GM18517 (cell line): Measurements from ENCODE around the gene KIF18B.
A peak's percentile ranks its signal among the peaks of the same experiment; 100 is the strongest.

Experiments used
- ATAC-seq: cut with Tn5 transposase; IDR thresholded peaks from one replicate; pipeline ENCODE4 v1.9.1; 2021; ENCODE audit warnings: mild to moderate bottlenecking, moderate library complexity; ENCODE audit not compliant: unreplicated experiment

The KIF18B gene

DNA sequence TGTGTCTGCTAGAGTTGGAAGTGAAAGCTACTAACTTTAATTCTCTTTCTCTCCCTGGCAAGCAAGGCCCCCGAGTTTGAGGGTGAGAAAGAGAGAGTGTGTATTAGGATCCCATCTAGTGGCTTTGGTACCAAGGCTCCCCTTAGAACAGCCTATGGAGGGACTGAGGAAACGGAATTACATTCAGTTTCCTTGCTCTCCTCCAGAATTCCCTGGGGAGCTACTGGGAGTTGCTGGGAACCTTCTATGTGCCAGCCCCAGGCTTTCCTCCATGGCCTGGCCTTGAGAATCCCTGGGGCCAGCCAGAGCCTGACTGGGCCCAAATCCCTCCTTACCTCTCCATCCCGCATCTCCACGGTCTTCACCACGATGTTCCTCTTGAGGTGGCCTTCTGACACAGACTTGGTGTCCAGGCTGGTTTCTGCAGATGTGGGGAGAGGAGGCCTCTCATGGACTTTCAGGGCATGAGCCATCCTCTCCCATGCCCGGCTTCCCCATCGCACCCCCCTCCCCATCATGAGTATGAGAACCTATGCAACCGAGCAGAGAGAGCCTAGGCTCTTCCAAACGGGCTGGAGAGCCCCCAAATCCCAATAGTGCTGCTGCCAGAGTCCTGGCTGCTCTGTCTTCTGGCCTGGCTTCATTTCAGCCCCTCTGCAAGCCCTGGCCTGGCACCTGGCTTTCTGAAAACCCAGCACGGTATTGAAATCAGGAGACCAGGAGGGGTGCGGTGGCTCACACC, 39.7 kb downstream of the KIF18B start:
- ATAC-seq = no peak

DNA sequence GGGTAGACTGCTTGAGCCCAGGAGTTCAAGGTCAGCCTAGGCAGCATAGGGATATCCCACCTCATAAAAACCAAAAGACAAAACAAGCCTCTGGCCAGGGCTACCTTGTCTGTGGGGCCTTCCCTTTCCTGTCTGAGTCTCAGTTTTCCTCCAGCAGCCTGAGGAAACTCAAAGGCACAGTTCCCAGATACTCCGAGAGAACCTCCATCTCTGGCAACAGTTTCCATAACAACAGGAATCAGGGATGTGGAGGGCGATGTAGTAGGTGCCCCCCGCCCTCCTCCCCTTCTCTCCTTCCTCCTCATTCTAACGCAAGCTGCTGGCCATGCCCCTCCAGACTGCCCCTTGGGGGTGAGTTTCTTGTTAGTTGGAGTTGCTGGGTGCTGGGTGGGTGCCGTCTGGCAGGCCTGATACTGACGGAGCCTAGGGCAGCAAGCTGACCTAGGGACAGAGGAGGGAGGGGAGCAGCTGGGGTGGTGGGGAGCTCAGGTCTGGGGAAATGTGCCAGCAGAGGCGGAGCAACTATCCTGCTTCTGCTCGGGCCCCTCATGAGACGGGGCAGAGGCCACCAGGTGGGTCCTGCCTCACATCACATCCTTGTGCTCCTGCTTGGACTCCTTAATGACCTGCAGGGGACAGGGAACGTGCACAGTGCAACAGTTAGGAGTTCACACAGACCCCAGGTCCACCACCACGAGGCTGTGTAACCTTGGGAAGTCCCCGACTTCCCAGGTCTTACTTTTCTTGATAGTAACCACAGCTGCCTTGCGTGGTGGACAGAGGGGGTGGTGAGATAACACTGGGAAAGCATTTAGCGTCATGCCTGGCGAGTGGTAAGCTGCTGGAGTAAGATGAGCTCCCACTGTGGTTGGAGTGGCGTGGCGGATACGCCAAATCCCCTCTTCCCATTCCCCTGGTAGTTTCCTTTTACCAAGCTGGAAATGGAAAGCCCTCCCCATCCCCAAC, 40.5 kb downstream of the KIF18B start:
- ATAC-seq = no peak

GRCh38 chr17:44906010-44906646, 41.4 kb downstream of the KIF18B start:
- no peak for ATAC-seq

DNA sequence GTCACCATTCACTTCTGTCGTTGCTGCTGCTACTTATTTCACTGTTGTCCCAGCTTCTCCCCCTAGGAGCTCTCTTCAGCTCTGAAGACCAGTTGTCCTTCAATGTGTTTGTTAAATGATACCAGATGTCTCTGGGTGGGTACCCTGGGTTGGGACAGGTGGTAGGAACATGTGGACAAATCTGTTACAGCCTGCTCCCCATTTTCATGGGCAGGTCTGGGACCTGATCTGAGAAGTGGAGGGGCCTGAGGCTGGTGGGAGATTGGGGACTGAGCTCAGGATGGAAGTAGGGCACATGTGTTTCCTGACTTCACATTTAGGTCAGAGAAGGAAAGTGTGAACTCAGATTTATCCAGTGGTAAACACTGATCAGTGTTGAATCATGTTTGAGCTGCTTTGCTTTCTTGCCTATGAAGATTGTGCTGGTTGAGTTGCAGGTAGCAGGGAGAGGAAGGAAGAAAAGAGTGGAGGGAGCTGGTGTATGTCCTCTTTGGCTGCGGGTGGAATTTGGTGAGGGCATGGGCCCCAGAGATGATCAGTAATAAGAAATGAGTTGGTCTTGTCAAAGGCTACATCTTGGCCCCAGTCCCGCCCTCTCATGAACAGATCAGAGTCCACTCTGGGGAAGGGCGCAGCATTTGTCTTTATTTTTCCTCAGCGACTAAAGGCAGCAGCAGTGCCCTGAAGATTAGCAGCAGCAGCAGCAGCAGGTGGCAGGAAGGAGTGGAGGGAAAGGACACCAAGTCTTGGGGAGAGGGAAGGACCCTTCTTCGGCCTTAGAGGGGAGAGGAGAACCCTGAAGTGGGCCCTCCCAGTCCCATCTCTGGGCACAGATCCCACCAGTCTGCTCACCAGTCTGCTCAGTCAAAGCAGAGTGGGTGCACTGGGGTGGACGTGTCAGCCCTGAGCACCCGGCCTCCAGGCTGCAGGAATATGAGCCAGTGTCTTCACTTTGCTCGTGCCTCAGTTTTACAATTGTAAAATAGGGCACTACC, 42.3 kb downstream of the KIF18B start:
- no peak for ATAC-seq

DNA sequence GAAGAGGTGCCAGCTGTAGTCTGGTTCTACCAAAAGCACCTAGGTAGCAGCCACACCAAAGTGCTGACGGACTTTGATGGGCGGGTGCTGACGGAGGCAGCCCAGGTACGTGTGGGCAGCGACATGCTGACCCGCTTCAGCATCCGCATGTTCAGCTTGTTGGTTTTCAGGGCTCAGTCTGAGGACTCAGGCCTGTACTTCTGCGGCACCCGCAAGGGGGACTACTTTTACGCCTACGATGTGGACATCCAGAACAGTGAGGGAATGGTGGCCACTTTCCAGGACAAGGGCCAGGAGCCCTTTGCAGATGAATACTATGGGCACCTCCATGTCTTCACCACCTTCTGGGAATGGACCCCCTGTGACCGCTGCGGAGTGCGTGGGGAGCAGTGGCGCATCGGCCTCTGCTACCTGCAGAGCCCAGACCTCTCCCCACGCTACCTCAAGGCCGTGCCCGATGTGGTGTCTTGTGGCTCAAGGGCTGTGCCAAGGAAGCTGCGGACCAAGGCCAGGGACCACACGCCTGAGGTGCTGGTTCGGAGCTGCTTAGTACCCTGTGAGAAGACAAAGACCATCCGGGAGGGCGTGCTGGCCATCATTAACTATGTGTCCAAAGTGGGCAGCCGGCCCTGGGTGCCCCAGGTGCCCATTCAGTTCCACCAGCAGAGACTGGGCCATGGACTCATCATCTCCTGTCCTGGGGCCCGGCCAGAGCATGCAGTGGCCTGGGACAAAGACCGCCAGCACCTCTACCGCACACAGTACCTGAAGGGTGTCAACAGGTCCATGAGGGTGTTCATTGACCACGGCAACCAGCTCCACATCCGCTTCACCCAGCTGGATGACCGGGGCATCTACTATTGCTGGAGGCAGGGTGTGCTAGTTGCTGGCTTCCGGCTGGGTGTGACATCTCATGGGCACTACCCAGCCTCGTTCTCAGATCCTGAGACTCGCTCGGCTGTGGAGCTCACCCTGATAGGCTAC, 43.3 kb downstream of the KIF18B start:
- ATAC-seq = no peak

DNA sequence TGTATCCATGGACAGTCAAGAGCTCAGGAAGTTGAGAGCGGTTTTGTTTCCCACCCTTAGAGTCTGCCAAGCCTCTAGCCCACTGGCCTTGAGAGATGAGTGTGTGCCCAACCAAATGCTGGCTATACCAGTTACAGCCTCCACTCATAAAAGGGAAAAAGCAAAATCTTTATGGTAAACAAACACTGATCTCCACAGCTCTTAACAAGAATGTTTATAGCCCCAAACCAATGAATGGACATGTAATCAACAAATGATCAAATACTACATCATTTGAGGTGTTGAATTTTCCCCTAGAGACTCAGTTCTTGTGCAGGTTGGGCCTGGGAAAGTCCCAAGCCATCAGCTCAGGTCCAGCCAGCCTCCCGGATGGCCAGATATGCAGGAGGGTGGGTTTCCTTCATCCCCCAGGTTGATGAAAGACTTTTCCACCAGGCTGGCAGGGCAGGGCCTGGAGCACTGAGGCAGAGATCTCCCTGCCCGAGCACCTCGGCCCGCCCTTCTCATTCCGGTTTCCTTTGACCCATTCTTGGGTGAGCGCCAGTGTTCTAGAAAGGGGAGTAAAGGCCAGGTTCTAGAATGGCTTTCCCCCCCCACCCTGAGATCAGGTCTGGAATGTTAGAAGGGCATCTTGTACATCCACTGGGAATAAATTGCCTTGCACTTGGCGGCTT, 44.4 kb downstream of the KIF18B start:
- ATAC-seq = no peak

GRCh38 chr17:44902135-44902760, 45.3 kb downstream of the KIF18B start:
- no peak for ATAC-seq

DNA sequence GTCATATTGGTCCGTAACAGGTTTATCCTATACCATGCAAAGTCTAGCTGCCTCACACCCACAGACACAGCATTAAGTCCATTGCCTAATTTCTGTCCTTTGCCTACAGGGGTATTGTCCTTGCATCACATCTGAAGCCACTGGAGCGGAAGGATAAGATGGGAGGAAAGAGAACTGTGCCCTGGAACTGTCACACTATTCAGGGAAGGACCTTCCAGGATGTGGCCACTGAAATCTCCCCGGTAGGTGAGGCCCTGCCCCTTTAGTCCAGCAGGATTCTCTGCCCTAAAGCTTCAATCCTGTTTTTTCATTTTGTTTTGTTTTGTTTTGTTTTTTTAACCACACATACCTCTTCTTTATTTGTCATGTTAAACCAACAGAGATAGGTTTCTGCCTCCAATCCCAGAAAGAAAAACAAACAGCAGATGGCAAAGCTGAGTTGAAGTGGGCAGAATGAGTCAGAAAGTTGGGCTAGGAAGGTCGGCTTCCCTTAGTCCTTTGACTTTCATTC, 46.1 kb downstream of the KIF18B start:
- ATAC-seq = no peak

DNA sequence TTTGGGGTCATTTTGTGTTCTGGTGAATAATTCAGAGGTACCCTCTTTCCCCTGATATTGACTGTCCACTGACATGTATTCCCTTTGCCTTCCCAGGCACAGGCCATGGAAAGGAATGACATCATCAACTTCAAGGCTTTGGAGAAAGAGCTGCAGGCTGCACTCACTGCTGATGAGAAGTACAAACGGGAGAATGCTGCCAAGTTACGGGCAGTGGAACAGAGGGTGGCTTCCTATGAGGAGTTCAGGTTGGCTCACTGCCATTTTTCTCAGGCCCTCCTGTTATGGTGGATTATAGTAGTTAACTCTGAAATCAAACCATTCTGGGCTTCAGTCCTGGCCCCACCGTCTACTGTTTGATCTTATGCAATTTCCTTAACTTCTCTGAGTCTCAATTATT, 46.7 kb downstream of the KIF18B start:
- no peak for ATAC-seq

DNA sequence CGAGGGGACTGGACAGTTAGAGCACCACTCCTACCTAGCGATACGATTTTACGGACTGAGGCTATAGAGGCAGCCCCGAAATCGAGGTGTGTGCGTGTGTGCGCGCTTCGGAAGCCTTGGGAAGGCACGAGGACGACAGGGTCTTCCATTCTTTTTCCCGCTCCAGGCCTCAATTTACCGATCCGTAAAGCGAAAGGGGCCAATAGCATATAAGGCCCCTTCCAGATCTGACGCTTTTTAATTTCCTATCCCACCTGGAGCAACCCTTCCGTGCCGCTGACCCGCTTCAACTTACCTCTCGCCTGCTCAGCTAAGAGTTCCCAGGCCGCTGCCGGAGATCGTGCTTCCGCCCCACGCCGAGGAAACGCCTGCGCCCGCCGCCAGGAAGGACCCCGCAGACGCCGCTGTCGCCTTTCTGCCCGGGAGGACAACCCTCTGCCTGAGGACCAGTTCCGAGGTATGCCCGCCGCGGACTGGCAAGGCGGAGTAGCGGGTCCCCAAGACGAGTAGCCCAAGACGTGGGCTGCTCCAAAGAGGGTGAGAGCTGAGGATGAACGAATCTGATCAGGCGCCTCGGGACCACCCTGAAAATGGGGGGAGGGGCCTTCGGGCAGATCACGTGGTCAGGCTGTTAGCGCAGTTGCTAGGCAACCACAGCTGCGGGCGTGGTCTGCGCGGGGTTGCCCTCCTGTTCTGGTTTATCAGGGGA, 48.3 kb downstream of the KIF18B start, which contains the start of gene EFTUD2:
Gene EFTUD2 (minus strand): TSS at position 372 of the 709 bp plus-strand sequence. CDS start 4,924 bp downstream, outside the sequence.
- peak; percentile 67 for ATAC-seq

DNA sequence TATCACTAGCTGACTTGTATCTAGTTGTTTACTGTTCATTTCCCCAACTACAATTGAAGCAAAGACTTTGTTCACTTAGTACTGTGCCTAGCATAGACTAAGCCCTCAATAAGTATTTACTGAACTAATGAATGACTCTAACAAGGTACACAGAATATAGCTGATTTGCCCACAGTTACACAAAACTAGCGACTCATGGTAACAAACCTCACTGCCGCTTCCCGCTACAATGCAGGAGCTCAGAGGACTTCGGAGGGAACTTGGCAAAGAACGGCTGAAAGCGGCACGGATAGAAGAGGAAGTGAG, 48.9 kb downstream of the KIF18B start:
- ATAC-seq = no peak

GRCh38 chr17:44894642-44895041, 52.9 kb downstream of the KIF18B start:
- no peak for ATAC-seq

- no peak for ATAC-seq
Observed at GRCh38 chr17:44892250-44892649, 55.3 kb downstream of the KIF18B start.

DNA sequence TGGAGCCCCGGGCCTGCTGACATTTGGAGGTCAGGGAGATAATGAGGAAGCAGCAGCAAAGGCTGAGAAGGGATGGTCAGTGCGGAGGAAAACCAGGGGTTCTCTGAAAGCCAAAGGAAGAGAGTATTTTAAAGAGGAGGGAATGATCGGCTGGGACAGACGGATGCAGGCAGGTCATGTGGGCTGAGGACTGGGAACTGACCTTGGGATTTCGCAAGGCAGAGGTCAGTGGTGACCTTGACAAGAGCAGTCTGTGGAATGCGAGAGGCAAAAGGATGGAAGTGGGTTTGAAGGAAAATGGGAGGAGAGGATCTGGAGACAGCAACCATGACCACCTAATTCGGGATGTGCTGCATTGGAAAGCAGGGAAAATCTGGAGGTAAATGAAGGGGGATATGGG, 58.6 kb downstream of the KIF18B start:
- no peak for ATAC-seq

GRCh38 chr17:44887971-44888954, 59.3 kb downstream of the KIF18B start:
- no peak for ATAC-seq

GRCh38 chr17:44887016-44887415, 60.6 kb downstream of the KIF18B start:
- no peak for ATAC-seq
